BJ (cell line): ENCODE data around the gene SIRPD. TPM values are rescaled to one million over a fixed set of nuclear protein-coding genes. Genes with fewer than 3 reads are reported as not detected.

ENCODE experiments used
- CTCF ChIA-PET: fragments of 350-600 bp; formaldehyde crosslinking; extraction: SDS; loops from one replicate; lab custom pipeline; 2021; ENCODE audit warnings: antibody characterized with exemption, inconsistent platforms; lab: Yijun Ruan, JAX
- POLR2A ChIA-PET: fragments of 300-600 bp; sonication (Branson Sonifier 250); formaldehyde crosslinking; extraction: SDS; loops from one replicate; lab custom pipeline; 2021; ENCODE audit warnings: antibody characterized with exemption; lab: Charles Lee
- DNase-seq: peaks from one replicate; pipeline ENCODE4 v3.0.0-alpha.2; 2011; ENCODE audit warnings: low read depth
- H3K27me3 ChIP-seq: 2 replicates; pipeline ENCODE4 v1.6.0; 2011; ENCODE audit warnings: low read length; ENCODE audit not compliant: control insufficient read depth, insufficient read depth
- H3K36me3 ChIP-seq: 2 replicates; pipeline ENCODE4 v1.5.1; 2011; ENCODE audit warnings: low read length; ENCODE audit not compliant: control insufficient read depth, insufficient read depth
- H3K4me3 ChIP-seq: 2 replicates; pipeline ENCODE4 v1.5.1; 2011; ENCODE audit warnings: low read depth, mild to moderate bottlenecking, control low read depth, low read length
- CTCF ChIP-seq: IDR thresholded peaks from 2 replicates; pipeline ENCODE4 v1.5.1; 2011; ENCODE audit warnings: low read depth, mild to moderate bottlenecking, control low read depth, inconsistent platforms, low read length, moderate library complexity; ENCODE audit not compliant: insufficient read depth
- polyA plus RNA-seq: library from polyadenylated mRNA; depleted of rRNA; stranded (reverse); fragments of >200 nt; gene quantifications from 2 replicates; pipeline ENCODE4 v1.2.3, GENCODE V29; 2011

The SIRPD gene
- polyA plus RNA-seq, 1 experiment = not detected

GRCh38 chr20:1491860-1492642 is 65.5 kb downstream of the SIRPD start:
- no peak for TF ChIP-seq CTCF
- Histone ChIP-seq H3K4me3 (no peak overlapping the region), H3K27me3 (peaks cover 14% of the 10 kb centered on the region), H3K36me3 (no peaks in the 10 kb centered on the region)
- POLR2A ChIA-PET = no interaction called here
- DNase-seq = no peak
- CTCF ChIA-PET = interaction anchor here (3.6 kb wide), 1 partner anchor 12 kb away, joined by 19 read pairs; no protein-coding TSS in a partner anchor

DNA sequence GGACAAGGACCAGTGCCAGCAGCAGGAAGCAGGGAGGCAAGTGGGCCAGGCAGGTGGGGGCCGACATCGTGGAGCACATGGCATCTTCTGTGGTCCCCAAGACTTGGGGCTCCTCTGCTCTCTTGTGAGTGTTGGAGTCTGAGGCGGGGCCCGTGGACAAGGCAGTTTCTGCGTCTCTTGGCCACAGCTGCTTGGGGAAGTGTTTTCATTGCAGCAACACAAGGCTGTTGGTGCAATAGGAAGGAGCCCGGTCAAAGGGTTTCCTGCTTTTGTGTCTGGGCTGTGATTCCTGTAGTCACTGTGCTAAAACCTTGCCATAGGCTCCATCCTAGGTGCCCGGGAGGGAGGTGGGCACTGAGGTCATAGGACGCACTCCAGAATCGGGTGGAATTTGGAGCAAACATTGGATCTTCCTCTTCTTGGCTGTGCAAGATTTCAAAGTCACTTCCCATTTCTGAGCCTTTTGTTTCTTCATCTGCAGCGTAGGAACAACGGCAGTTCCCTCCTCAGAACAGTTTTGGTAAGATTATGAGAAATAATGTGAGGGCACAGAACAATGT is 66.1 kb downstream of the SIRPD start, which contains the start of gene SIRPB2:
Gene SIRPB2, minus strand, starts transcription at position 140 of the 560 bp plus-strand sequence. Its CDS starts 61 bp downstream, at position 79.
- no peak for TF ChIP-seq CTCF

GRCh38 chr20:1490643-1491195 is 66.8 kb downstream of the SIRPD start:
- DNase-seq = no peak
- TF ChIP-seq CTCF = no peak
- CTCF ChIA-PET = interaction anchor here (2.1 kb wide), 1 partner anchor 13 kb away, joined by 9 read pairs; no protein-coding TSS in a partner anchor
- Histone ChIP-seq H3K27me3 (peaks cover 14% of the 10 kb centered on the region), H3K36me3 (no peaks in the 10 kb centered on the region), H3K4me3 (no peak overlapping the region)
- POLR2A ChIA-PET = no interaction called here

More for the DNA sequence above, 66.1 kb downstream of the SIRPD start, which contains the start of gene SIRPB2:
- no peak for DNase-seq
- ChIA-PET CTCF (interaction anchor here (2.1 kb wide), 1 partner anchor 13 kb away, joined by 9 read pairs; no protein-coding TSS in a partner anchor), POLR2A (no interaction called here)
- Histone ChIP-seq H3K36me3 (no peaks in the 10 kb centered on the region), H3K4me3 (no peak within 1 kb of the TSS), H3K27me3 (peaks cover 14% of the 10 kb centered on the region)

GRCh38 chr20:1489764-1490436 is 67.6 kb downstream of the SIRPD start:
- CTCF ChIA-PET = interaction anchor here (2.1 kb wide), 1 partner anchor 14 kb away, joined by 9 read pairs; no protein-coding TSS in a partner anchor
- POLR2A ChIA-PET = no interaction called here
- DNase-seq = no peak
- Histone ChIP-seq H3K27me3 (peaks cover 14% of the 10 kb centered on the region), H3K36me3 (no peaks in the 10 kb centered on the region), H3K4me3 (no peak overlapping the region)
- no peak for TF ChIP-seq CTCF
